Measurements from ENCODE around the gene LY6G5B.

The LY6G5B gene

GRCh38 chr6:31719001-31719400, 49.2 kb downstream of the LY6G5B start:
- no peak for DNase-seq

GRCh38 chr6:31720196-31720770, 50.5 kb downstream of the LY6G5B start:
- no peak for DNase-seq

GRCh38 chr6:31721351-31722020, 51.7 kb downstream of the LY6G5B start, which contains the start of gene LY6G6C:
Gene LY6G6C (minus strand): TSS chr6:31721746. CDS start chr6:31721679, 67 bp downstream.
- DNase-seq: no peak

- DNase-seq: no peak
Observed at GRCh38 chr6:31722173-31722572, 52.4 kb downstream of the LY6G5B start.
